Liver (tissue), 9 donors: ENCODE measurements around the gene MMS22L. TPM values are rescaled to one million over a fixed set of nuclear protein-coding genes. Genes with fewer than 3 reads are reported as not detected.

Experiments used
- DNase-seq: peaks from one replicate; pipeline ENCODE4 v3.0.0-alpha.2; 2017; ENCODE audit warnings: low spot score
- H3K27ac ChIP-seq, 2 donors: one replicate each; pipeline ENCODE4 v1.7.0; 2013; ENCODE audit warnings: inconsistent platforms in 2 of 2, low read length in 2 of 2, control low read depth in 1 of 2, low read depth in 1 of 2, mild to moderate bottlenecking in 1 of 2
- H3K27me3 ChIP-seq, 4 donors: one replicate each; pipeline versions ENCODE4 v1.6.1 to v1.7.0; 2013; ENCODE audit warnings: low read length in 3 of 4, inconsistent platforms in 1 of 4, mild to moderate bottlenecking in 1 of 4, moderate library complexity in 1 of 4; ENCODE audit not compliant: control insufficient read depth in 4 of 4, insufficient read depth in 4 of 4
- H3K36me3 ChIP-seq, 4 donors: one replicate each; pipeline versions ENCODE4 v1.6.1 to v1.7.0; 2013; ENCODE audit warnings: low read length in 3 of 4, mild to moderate bottlenecking in 3 of 4, low read depth in 1 of 4, moderate library complexity in 1 of 4; ENCODE audit not compliant: control insufficient read depth in 4 of 4, insufficient read depth in 3 of 4
- H3K4me1 ChIP-seq, 4 donors: one replicate each; pipeline versions ENCODE4 v1.6.1 to v1.7.0; 2013; ENCODE audit warnings: low read length in 3 of 4, mild to moderate bottlenecking in 3 of 4, moderate library complexity in 1 of 4; ENCODE audit not compliant: control insufficient read depth in 4 of 4, insufficient read depth in 4 of 4
- H3K4me3 ChIP-seq, 3 donors: one replicate each; pipeline versions ENCODE4 v1.6.1 to v1.7.0; 2013; ENCODE audit warnings: low read length in 3 of 3, control low read depth in 1 of 3, low read depth in 1 of 3, mild to moderate bottlenecking in 1 of 3
- H3K9ac ChIP-seq, 2 donors: one replicate each; pipeline ENCODE4 v1.7.0; 2013; ENCODE audit warnings: low read length in 2 of 2, mild to moderate bottlenecking in 2 of 2, moderate library complexity in 2 of 2, control low read depth in 1 of 2, low read depth in 1 of 2
- H3K9me3 ChIP-seq, 4 donors: one replicate each; pipeline versions ENCODE4 v1.6.1 to v1.7.0; 2013; ENCODE audit warnings: low read length in 3 of 4; ENCODE audit not compliant: control insufficient read depth in 4 of 4
- FOXA1 ChIP-seq: IDR thresholded peaks from 2 replicates; pipeline ENCODE4 v1.6.1; 2016; ENCODE audit warnings: antibody characterized with exemption
- HNF4A ChIP-seq, 2 donors: conservative IDR thresholded peaks; 2 replicates each; pipeline ENCODE4 v1.6.1; 2016; ENCODE audit warnings: antibody characterized with exemption in 2 of 2, mild to moderate bottlenecking in 2 of 2
- HNF4G ChIP-seq: IDR thresholded peaks from 2 replicates; pipeline ENCODE4 v1.6.1; 2016; ENCODE audit warnings: antibody characterized with exemption
- JUND ChIP-seq, 2 donors: IDR thresholded peaks; 2 replicates each; pipeline ENCODE4 v1.6.1; 2016; ENCODE audit warnings: antibody characterized with exemption in 2 of 2
- NR2F2 ChIP-seq: IDR thresholded peaks from 2 replicates; pipeline ENCODE4 v1.6.1; 2016; ENCODE audit warnings: antibody characterized with exemption
- RXRA ChIP-seq, 2 donors: IDR thresholded peaks; 2 replicates each; pipeline ENCODE4 v1.6.1; 2017 to 2018; ENCODE audit warnings: antibody characterized with exemption in 2 of 2, mild to moderate bottlenecking in 1 of 2
- SP1 ChIP-seq: IDR thresholded peaks from 2 replicates; pipeline ENCODE4 v1.6.1; 2018; ENCODE audit warnings: antibody characterized with exemption, mild to moderate bottlenecking
- YY1 ChIP-seq: IDR thresholded peaks from 2 replicates; pipeline ENCODE4 v1.6.1; 2016; ENCODE audit warnings: antibody characterized with exemption, mild to moderate bottlenecking
- WGBS: extraction: QIAGEN DNeasy Blood & Tissue Kit; methylation state at CpG from one replicate; pipeline ENCODE4 v1.1.7; 2013; 5-methylcytosine and 5-hydroxymethylcytosine counted together
- polyA plus RNA-seq, 2 donors: library from polyadenylated mRNA; stranded (reverse) in 1 of 2; unstranded in 1 of 2; fragments of 200-250 nt in 1 of 2; fragments of >200 nt in 1 of 2; fragmentation: Nextera tagmentation in 1 of 2; extraction: Ambion mirVana in 1 of 2; gene quantifications; one replicate each; pipeline versions ENCODE4 v1.2.1 to v1.2.3, GENCODE V29; 2013 to 2015
- total RNA-seq, 2 donors: library from RNA; depleted of rRNA; stranded (reverse); fragments of >200 nt; gene quantifications; one replicate each; pipeline ENCODE4 v1.2.3, GENCODE V29; 2014
- TF ChIP-seq, protein P1 (sequence below): IDR thresholded peaks from 2 replicates; pipeline ENCODE4 v1.6.1; 2016; ENCODE audit warnings: antibody characterized with exemption
- TF ChIP-seq, protein P2 (sequence below): fragments of 150-350 bp; IDR thresholded peaks from 2 replicates; pipeline ENCODE4 v1.5.1; 2017; ENCODE audit warnings: improper control_type of control experiment, low read depth, low read length; ENCODE audit not compliant: missing input control
- TF ChIP-seq, protein P3 (sequence below): IDR thresholded peaks from 2 replicates; pipeline ENCODE4 v1.6.1; 2016; ENCODE audit warnings: antibody characterized with exemption
- TF ChIP-seq, protein P4 (sequence below): IDR thresholded peaks from 2 replicates; pipeline ENCODE4 v1.6.1; 2016; ENCODE audit warnings: antibody characterized with exemption, mild to moderate bottlenecking
- donor health status: healthy.
- donor health status: healthy.
- donor health status: healthy.
- donor health status: healthy.
- donor health status: healthy.

MMS22L gene
- total and polyA plus RNA-seq, 4 donors, result 0.32 to 14.9 (median 2.6) TPM

DNA sequence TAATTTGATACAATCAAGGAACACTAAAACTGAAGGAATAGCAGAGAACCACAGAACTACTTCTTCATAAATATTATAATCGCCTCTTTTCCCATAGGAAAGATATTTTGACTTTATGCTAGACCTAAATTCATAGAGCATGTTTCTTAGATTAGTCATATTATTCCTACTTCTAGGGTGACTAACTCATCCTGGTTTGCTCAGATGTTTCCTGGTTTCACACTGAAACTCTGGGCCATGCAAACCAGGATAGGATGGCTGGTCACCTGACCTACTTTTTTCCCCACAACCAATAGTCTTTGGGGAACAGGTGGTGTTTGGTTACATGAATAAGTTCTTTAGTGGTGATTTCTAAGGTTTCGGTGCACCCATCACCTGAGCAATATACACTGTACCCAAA lies 42.8 kb downstream of the MMS22L start:
- no peaks in the 10 kb centered on the region for H3K9me3 ChIP-seq
- 98% methylated on average over 2 of the region's 2 CpGs for WGBS
- DNase-seq, result no peak
- H3K27me3 ChIP-seq, result no peaks in the 10 kb centered on the region
- H3K9ac ChIP-seq, result no peak overlapping the region
- no peaks in the 10 kb centered on the region for H3K36me3 ChIP-seq
- TF ChIP-seq, protein P1, sequence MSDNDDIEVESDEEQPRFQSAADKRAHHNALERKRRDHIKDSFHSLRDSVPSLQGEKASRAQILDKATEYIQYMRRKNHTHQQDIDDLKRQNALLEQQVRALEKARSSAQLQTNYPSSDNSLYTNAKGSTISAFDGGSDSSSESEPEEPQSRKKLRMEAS, result no peak
- TF ChIP-seq, protein P2, sequence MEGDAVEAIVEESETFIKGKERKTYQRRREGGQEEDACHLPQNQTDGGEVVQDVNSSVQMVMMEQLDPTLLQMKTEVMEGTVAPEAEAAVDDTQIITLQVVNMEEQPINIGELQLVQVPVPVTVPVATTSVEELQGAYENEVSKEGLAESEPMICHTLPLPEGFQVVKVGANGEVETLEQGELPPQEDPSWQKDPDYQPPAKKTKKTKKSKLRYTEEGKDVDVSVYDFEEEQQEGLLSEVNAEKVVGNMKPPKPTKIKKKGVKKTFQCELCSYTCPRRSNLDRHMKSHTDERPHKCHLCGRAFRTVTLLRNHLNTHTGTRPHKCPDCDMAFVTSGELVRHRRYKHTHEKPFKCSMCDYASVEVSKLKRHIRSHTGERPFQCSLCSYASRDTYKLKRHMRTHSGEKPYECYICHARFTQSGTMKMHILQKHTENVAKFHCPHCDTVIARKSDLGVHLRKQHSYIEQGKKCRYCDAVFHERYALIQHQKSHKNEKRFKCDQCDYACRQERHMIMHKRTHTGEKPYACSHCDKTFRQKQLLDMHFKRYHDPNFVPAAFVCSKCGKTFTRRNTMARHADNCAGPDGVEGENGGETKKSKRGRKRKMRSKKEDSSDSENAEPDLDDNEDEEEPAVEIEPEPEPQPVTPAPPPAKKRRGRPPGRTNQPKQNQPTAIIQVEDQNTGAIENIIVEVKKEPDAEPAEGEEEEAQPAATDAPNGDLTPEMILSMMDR, result no peak
- no peak for TF ChIP-seq JUND (IDR thresholded peaks at IDR 0.05)
- no peak for TF ChIP-seq YY1
- H3K27ac ChIP-seq, result no peak overlapping the region
- no peak overlapping the region for H3K4me3 ChIP-seq
- no peaks in the 10 kb centered on the region for H3K4me1 ChIP-seq

DNA sequence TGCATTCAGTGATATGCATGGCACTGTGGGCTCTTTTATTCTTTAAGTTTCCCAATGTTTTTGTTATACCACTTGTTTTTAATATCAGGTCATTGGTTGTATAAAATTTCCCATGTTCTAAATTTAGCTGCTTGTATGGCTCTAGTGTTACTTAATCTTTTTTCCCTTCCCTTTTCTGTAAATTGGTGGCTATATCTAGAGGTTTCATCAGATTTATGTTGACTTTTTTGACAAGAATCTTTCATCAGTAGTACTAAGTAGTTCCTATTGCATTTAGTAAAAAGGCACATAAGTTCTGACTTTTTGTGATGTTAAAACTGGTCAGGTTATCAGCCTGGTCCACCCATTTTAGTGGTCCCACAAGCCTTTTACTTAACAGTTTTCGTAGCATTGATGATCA lies 51.1 kb downstream of the MMS22L start:
- H3K9me3 ChIP-seq, result no peaks in the 10 kb centered on the region
- no peaks in the 10 kb centered on the region for H3K27me3 ChIP-seq
- no peak for DNase-seq
- no peak overlapping the region for H3K4me3 ChIP-seq
- no peak overlapping the region for H3K9ac ChIP-seq
- H3K4me1 ChIP-seq, result no peaks in the 10 kb centered on the region
- no peak for TF ChIP-seq NR2F2
- TF ChIP-seq HNF4A (conservative IDR thresholded peaks at IDR 0.05), result no peak
- TF ChIP-seq, protein P2, result no peak
- TF ChIP-seq, protein P3, sequence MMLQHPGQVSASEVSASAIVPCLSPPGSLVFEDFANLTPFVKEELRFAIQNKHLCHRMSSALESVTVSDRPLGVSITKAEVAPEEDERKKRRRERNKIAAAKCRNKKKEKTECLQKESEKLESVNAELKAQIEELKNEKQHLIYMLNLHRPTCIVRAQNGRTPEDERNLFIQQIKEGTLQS, result no peak
- TF ChIP-seq, protein P4, sequence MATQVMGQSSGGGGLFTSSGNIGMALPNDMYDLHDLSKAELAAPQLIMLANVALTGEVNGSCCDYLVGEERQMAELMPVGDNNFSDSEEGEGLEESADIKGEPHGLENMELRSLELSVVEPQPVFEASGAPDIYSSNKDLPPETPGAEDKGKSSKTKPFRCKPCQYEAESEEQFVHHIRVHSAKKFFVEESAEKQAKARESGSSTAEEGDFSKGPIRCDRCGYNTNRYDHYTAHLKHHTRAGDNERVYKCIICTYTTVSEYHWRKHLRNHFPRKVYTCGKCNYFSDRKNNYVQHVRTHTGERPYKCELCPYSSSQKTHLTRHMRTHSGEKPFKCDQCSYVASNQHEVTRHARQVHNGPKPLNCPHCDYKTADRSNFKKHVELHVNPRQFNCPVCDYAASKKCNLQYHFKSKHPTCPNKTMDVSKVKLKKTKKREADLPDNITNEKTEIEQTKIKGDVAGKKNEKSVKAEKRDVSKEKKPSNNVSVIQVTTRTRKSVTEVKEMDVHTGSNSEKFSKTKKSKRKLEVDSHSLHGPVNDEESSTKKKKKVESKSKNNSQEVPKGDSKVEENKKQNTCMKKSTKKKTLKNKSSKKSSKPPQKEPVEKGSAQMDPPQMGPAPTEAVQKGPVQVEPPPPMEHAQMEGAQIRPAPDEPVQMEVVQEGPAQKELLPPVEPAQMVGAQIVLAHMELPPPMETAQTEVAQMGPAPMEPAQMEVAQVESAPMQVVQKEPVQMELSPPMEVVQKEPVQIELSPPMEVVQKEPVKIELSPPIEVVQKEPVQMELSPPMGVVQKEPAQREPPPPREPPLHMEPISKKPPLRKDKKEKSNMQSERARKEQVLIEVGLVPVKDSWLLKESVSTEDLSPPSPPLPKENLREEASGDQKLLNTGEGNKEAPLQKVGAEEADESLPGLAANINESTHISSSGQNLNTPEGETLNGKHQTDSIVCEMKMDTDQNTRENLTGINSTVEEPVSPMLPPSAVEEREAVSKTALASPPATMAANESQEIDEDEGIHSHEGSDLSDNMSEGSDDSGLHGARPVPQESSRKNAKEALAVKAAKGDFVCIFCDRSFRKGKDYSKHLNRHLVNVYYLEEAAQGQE, result no peak
- no peak for TF ChIP-seq FOXA1
- no peak for TF ChIP-seq HNF4G
- TF ChIP-seq SP1, result no peak
- TF ChIP-seq RXRA (IDR thresholded peaks at IDR 0.05), result no peak
- 98% methylated on average over 1 of the region's 1 CpG for WGBS
- no peak overlapping the region for H3K27ac ChIP-seq
- H3K36me3 ChIP-seq, result no peaks in the 10 kb centered on the region
